GM19372 (cell line): ENCODE data around the gene MAGEB3.

Experiments used
- ATAC-seq: cut with Tn5 transposase; IDR thresholded peaks from one replicate; pipeline ENCODE4 v1.9.1; 2021; ENCODE audit warnings: mild to moderate bottlenecking, low read depth, moderate library complexity; ENCODE audit not compliant: unreplicated experiment

MAGEB3 gene

GRCh38 chrX:30275498-30275897 is 45.0 kb downstream of the MAGEB3 start:
- ATAC-seq: no peak

- ATAC-seq: no peak
Observed at GRCh38 chrX:30278365-30278764, 47.9 kb downstream of the MAGEB3 start.

- no peak for ATAC-seq
Observed at GRCh38 chrX:30280428-30280827, 50.0 kb downstream of the MAGEB3 start.

- ATAC-seq: no peak
Observed at GRCh38 chrX:30282527-30282926, 52.1 kb downstream of the MAGEB3 start.

- ATAC-seq: no peak
Observed at GRCh38 chrX:30283456-30284200, 53.2 kb downstream of the MAGEB3 start.
